T-cell (primary cell): ENCODE data around the gene SNTN. TPM values are rescaled to one million over a fixed set of nuclear protein-coding genes. Genes with fewer than 3 reads are reported as not detected.
"Not testable (repeated sequence)": the region's sequence is repeated elsewhere in the genome, so short reads cannot be mapped to it uniquely, and the experiment has no call there.

Experiments
- ATAC-seq, 4 experiments: fragments of 200-7000 bp in 3 of 4; fragments of 150-1000 bp in 1 of 4; cut with Tn5 transposase; replicated peaks in 1 of 4; 1 replicate in 3 of 4; 2 replicates in 1 of 4; pipeline ENCODE4 v1.10.0; 2021; ENCODE audit warnings: moderate library complexity in 3 of 4, mild to moderate bottlenecking in 2 of 4, moderate number of reproducible peaks in 1 of 4
- CTCF ChIA-PET, 2 donors: fragments of 300-600 bp; sonication (Branson Sonifier 250); formaldehyde crosslinking; loops; one replicate each; lab custom pipeline; 2022; ENCODE audit warnings: antibody characterized with exemption in 2 of 2; lab: Charles Lee
- POLR2A ChIA-PET, 2 donors: fragments of 300-600 bp; sonication (Branson Sonifier 250); formaldehyde crosslinking; loops; one replicate each; lab custom pipeline; 2022; ENCODE audit warnings: antibody characterized with exemption in 2 of 2; lab: Charles Lee
- DNase-seq, 35 experiments: peaks; one replicate each; pipeline versions ENCODE4 v3.0.0 to v3.0.0-alpha.2; 2013 to 2023
- H3K27ac ChIP-seq: one replicate; pipeline ENCODE4 v1.5.1; 2013; ENCODE audit warnings: low read length
- H3K27me3 ChIP-seq, 2 experiments: replicated peaks in 1 of 2; 1 replicate in 1 of 2; 2 replicates in 1 of 2; pipeline versions ENCODE4 v1.6.1 to v1.7.0; 2013; ENCODE audit warnings: low read length in 1 of 2, mixed read lengths in 1 of 2; ENCODE audit not compliant: control insufficient read depth in 2 of 2, insufficient read depth in 2 of 2; ENCODE audit errors: extremely low read depth in 1 of 2
- H3K36me3 ChIP-seq, 2 donors: 1 replicate in 1 of 2; 2 replicates in 1 of 2; pipeline versions ENCODE4 v1.6.1 to v1.7.0; 2013; ENCODE audit warnings: low read length in 1 of 2; ENCODE audit not compliant: control insufficient read depth in 2 of 2, insufficient read depth in 1 of 2; ENCODE audit errors: extremely low read depth in 1 of 2
- H3K4me1 ChIP-seq, 2 experiments: 1 replicate in 1 of 2; 2 replicates in 1 of 2; pipeline versions ENCODE4 v1.6.1 to v1.7.0; 2013; ENCODE audit warnings: low read length in 2 of 2, mixed read lengths in 1 of 2; ENCODE audit not compliant: insufficient read depth in 2 of 2, control insufficient read depth in 1 of 2; ENCODE audit errors: extremely low read depth in 1 of 2
- H3K4me3 ChIP-seq, 2 donors: 1 replicate in 1 of 2; 2 replicates in 1 of 2; pipeline versions ENCODE4 v1.5.1 to v1.7.0; 2013; ENCODE audit warnings: mild to moderate bottlenecking in 2 of 2, low read length in 1 of 2, moderate library complexity in 1 of 2; ENCODE audit not compliant: control insufficient read depth in 1 of 2; ENCODE audit errors: extremely low read depth in 1 of 2
- H3K9me3 ChIP-seq: 2 replicates; pipeline ENCODE4 v1.7.0; 2013
- H3K27ac Mint-ChIP-seq, 2 donors: one replicate each; pipeline ENCODE4 v1.8.0; 2020 to 2021; ENCODE audit warnings: mild to moderate bottlenecking in 2 of 2, mixed read lengths in 2 of 2
- H3K27me3 Mint-ChIP-seq, 2 donors: one replicate each; pipeline ENCODE4 v1.8.0; 2021 to 2022; ENCODE audit warnings: mixed read lengths in 2 of 2
- H3K36me3 Mint-ChIP-seq: one replicate; pipeline ENCODE4 v1.8.0; 2021; ENCODE audit warnings: mixed read lengths
- H3K4me1 Mint-ChIP-seq, 3 donors: one replicate each; pipeline ENCODE4 v1.8.0; 2020 to 2022; ENCODE audit warnings: mixed read lengths in 3 of 3, mild to moderate bottlenecking in 1 of 3
- H3K4me3 Mint-ChIP-seq, 3 donors: one replicate each; pipeline ENCODE4 v1.8.0; 2020 to 2022; ENCODE audit warnings: mild to moderate bottlenecking in 3 of 3, mixed read lengths in 3 of 3, moderate library complexity in 3 of 3
- H3K9me3 Mint-ChIP-seq, 3 donors: one replicate each; pipeline ENCODE4 v1.8.0; 2020 to 2022; ENCODE audit warnings: mixed read lengths in 3 of 3
- WGBS: methylation state at CpG from one replicate; pipeline ENCODE4 v1.1.5; 2013; ENCODE audit warnings: missing lambda C conversion rate; ENCODE audit not compliant: insufficient coverage; 5-methylcytosine and 5-hydroxymethylcytosine counted together
- total RNA-seq, 35 experiments: library from RNA in 6 of 35; stranded (reverse) in 6 of 35; fragments of 120-200 nt in 1 of 35; gene quantifications; one replicate each; pipeline versions ENCODE4 v1.2.1 to v1.2.4 and lab custom pipeline; 2013 to 2026

The SNTN gene
- total RNA-seq, 5 donors from 2014 or later (not counting 1 experiment from before 2014, with no cell fraction given) = not detected

- no peak for ATAC-seq
- H3K36me3 ChIP-seq = no peaks in the 10 kb centered on the region
- H3K4me3 ChIP-seq = no peak overlapping the region
- H3K36me3 Mint-ChIP-seq = no peaks in the 10 kb centered on the region
- peaks cover 0 to 3% of the 10 kb centered on the region in 2 experiments for H3K27me3 ChIP-seq
- ChIA-PET CTCF (no interaction called here), POLR2A (no interaction called here)
- no peaks in the 10 kb centered on the region for H3K4me1 ChIP-seq
- H3K4me3 Mint-ChIP-seq = no peak overlapping the region
- DNase-seq = no peak
- no peaks in the 10 kb centered on the region for H3K9me3 ChIP-seq
- H3K27ac Mint-ChIP-seq = no peak overlapping the region
- no peaks in the 10 kb centered on the region for H3K4me1 Mint-ChIP-seq
- H3K9me3 Mint-ChIP-seq = peaks cover 0 to 9% (median 5%) of the 10 kb centered on the region in 3 donors
- H3K27ac ChIP-seq = no peak overlapping the region
- WGBS = 70% methylated on average over 4 of the region's 5 CpGs
- H3K27me3 Mint-ChIP-seq = peaks cover 10 to 11% of the 10 kb centered on the region in 2 donors
These were observed 8.2 kb upstream of the SNTN start for GRCh38 chr3:63644212-63644797.

GRCh38 chr3:63644928-63645781, 7.3 kb upstream of the SNTN start:
- POLR2A ChIA-PET, ATAC-seq, CTCF ChIA-PET, H3K4me3 ChIP-seq, H3K4me1 Mint-ChIP-seq, H3K27ac Mint-ChIP-seq, H3K27me3 ChIP-seq, H3K9me3 ChIP-seq, DNase-seq, H3K27ac ChIP-seq, H3K36me3 ChIP-seq, H3K4me3 Mint-ChIP-seq, H3K36me3 Mint-ChIP-seq, H3K4me1 ChIP-seq, H3K9me3 Mint-ChIP-seq: not testable (repeated sequence)
- 72% methylated on average over 17 of the region's 25 CpGs for WGBS
- H3K27me3 Mint-ChIP-seq = peaks cover 10 to 11% of the 10 kb centered on the region in 2 donors

GRCh38 chr3:63654211-63654610, 1.7 kb downstream of the SNTN start:
- DNase-seq (no peak), ATAC-seq (no peak)
- no peak overlapping the region for H3K27ac ChIP-seq
- H3K9me3 ChIP-seq = no peaks in the 10 kb centered on the region
- POLR2A ChIA-PET = no interaction called here
- no peaks in the 10 kb centered on the region for H3K4me1 ChIP-seq
- 100% methylated on average over 1 of the region's 4 CpGs for WGBS
- no peaks in the 10 kb centered on the region for H3K27me3 ChIP-seq
- Mint-ChIP-seq H3K4me1 (no peaks in the 10 kb centered on the region), H3K36me3 (no peaks in the 10 kb centered on the region), H3K27me3 (no peaks in the 10 kb centered on the region), H3K4me3 (no peak overlapping the region), H3K27ac (no peak overlapping the region), H3K9me3 (peaks cover 0 to 3% (median 0%) of the 10 kb centered on the region in 3 donors)
- H3K4me3 ChIP-seq = no peak overlapping the region
- no peaks in the 10 kb centered on the region for H3K36me3 ChIP-seq
- CTCF ChIA-PET = no interaction called here

- Histone ChIP-seq H3K36me3 (no peaks in the 10 kb centered on the region), H3K27ac (no peak overlapping the region), H3K9me3 (no peaks in the 10 kb centered on the region), H3K4me1 (no peaks in the 10 kb centered on the region), H3K27me3 (no peaks in the 10 kb centered on the region), H3K4me3 (no peak overlapping the region)
- H3K9me3 Mint-ChIP-seq = peaks cover 0 to 3% (median 0%) of the 10 kb centered on the region in 3 donors
- ATAC-seq = no peak
- no peak overlapping the region for H3K27ac Mint-ChIP-seq
- ChIA-PET CTCF (no interaction called here), POLR2A (no interaction called here)
- no peak overlapping the region for H3K4me3 Mint-ChIP-seq
- 33% methylated on average over 1 of the region's 5 CpGs for WGBS
- no peaks in the 10 kb centered on the region for H3K36me3 Mint-ChIP-seq
- no peaks in the 10 kb centered on the region for H3K27me3 Mint-ChIP-seq
- DNase-seq = no peak
- H3K4me1 Mint-ChIP-seq = no peaks in the 10 kb centered on the region
These were observed 2.5 kb downstream of the SNTN start for GRCh38 chr3:63654931-63655330.

- H3K4me1 Mint-ChIP-seq = no peaks in the 10 kb centered on the region
- no peaks in the 10 kb centered on the region for H3K27me3 Mint-ChIP-seq
- no peaks in the 10 kb centered on the region for H3K36me3 Mint-ChIP-seq
- H3K4me1 ChIP-seq = no peaks in the 10 kb centered on the region
- no peaks in the 10 kb centered on the region for H3K27me3 ChIP-seq
- no CpG with 5 or more reads among the region's 4 CpGs for WGBS
- no peaks in the 10 kb centered on the region for H3K36me3 ChIP-seq
- ChIA-PET POLR2A (no interaction called here), CTCF (no interaction called here)
- DNase-seq (no peak), ATAC-seq (no peak)
- no peak overlapping the region for H3K27ac ChIP-seq
- peaks cover 0 to 3% (median 0%) of the 10 kb centered on the region in 3 donors for H3K9me3 Mint-ChIP-seq
- H3K9me3 ChIP-seq = no peaks in the 10 kb centered on the region
- no peak overlapping the region for H3K27ac Mint-ChIP-seq
- no peak overlapping the region for H3K4me3 ChIP-seq
- H3K4me3 Mint-ChIP-seq = no peak overlapping the region
These were observed 3.0 kb downstream of the SNTN start for GRCh38 chr3:63655519-63655918.

- no peaks in the 10 kb centered on the region for H3K27me3 Mint-ChIP-seq
- POLR2A ChIA-PET = no interaction called here
- no CpG with 5 or more reads among the region's 6 CpGs for WGBS
These were observed 4.3 kb downstream of the SNTN start for GRCh38 chr3:63656786-63657185.

More at GRCh38 chr3:63656786-63657185, 4.3 kb downstream of the SNTN start:
- ATAC-seq = no peak
- no peaks in the 10 kb centered on the region for H3K9me3 ChIP-seq
- H3K27ac Mint-ChIP-seq = no peak overlapping the region
- no peak overlapping the region for H3K27ac ChIP-seq
- no peaks in the 10 kb centered on the region for H3K27me3 ChIP-seq
- CTCF ChIA-PET = no interaction called here
- H3K9me3 Mint-ChIP-seq = peaks cover 0 to 3% (median 0%) of the 10 kb centered on the region in 3 donors
- no peak overlapping the region for H3K4me3 Mint-ChIP-seq
- no peak for DNase-seq
- no peaks in the 10 kb centered on the region for H3K36me3 ChIP-seq
- H3K4me3 ChIP-seq = no peak overlapping the region
- H3K4me1 Mint-ChIP-seq = no peaks in the 10 kb centered on the region
- H3K4me1 ChIP-seq = no peaks in the 10 kb centered on the region
- no peaks in the 10 kb centered on the region for H3K36me3 Mint-ChIP-seq
